Measurements from ENCODE around the gene GET4. TPM values are rescaled to one million over a fixed set of nuclear protein-coding genes. Genes with fewer than 3 reads are reported as not detected.

The GET4 gene
- total RNA-seq, 4 donors from 2014 or later: 29.8 to 50.2 (median 38.3) TPM

DNA sequence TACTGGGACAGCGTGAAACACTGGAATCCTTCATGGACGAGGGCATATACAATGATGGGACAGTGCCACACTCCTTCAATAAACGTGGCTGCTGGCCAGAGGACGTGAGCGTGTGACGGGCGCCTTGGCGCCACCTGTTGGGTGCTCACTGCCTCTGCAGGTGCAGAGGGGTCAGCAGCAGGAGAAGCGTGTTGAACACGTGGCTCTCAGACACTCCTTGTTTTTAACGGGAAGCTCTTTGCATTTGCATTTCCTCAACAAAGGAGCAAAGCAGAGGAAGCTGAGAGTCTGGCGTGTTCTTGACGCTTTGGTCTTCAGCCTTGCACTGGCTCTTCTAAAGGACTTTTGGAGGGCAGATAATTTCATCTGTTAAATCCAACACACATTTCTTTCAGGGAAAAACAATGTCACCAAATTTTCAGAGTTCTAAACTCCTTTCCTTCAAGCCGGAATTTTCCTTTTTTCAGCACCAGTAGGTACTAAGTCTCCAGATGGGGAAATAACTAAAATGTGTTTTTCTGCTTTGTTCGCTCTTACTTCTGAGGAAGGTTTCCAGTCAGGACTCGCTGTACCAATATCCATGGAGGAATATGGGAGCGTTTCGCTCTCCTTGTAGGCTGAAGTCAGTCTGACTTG, 2.9 kb upstream of the GET4 start:
- TF ChIP-seq, protein P1, sequence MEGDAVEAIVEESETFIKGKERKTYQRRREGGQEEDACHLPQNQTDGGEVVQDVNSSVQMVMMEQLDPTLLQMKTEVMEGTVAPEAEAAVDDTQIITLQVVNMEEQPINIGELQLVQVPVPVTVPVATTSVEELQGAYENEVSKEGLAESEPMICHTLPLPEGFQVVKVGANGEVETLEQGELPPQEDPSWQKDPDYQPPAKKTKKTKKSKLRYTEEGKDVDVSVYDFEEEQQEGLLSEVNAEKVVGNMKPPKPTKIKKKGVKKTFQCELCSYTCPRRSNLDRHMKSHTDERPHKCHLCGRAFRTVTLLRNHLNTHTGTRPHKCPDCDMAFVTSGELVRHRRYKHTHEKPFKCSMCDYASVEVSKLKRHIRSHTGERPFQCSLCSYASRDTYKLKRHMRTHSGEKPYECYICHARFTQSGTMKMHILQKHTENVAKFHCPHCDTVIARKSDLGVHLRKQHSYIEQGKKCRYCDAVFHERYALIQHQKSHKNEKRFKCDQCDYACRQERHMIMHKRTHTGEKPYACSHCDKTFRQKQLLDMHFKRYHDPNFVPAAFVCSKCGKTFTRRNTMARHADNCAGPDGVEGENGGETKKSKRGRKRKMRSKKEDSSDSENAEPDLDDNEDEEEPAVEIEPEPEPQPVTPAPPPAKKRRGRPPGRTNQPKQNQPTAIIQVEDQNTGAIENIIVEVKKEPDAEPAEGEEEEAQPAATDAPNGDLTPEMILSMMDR (IDR thresholded peaks at IDR 0.05): peak; percentile 81 to 95 (median 92)
- TF ChIP-seq POLR2A (IDR thresholded peaks at IDR 0.05) (no peak), EP300 (IDR thresholded peaks at IDR 0.05) (peak in 1 of 2 donors; percentile 82)
- Histone ChIP-seq H3K27ac (peak overlapping the region; percentile 3 to 73 (median 38)), H3K9me3 (no peaks in the 10 kb centered on the region), H3K4me3 (no peak overlapping the region), H3K36me3 (peaks cover 0 to 50% (median 4%) of the 10 kb centered on the region in 3 donors), H3K4me1 (peaks cover 5 to 35% (median 21%) of the 10 kb centered on the region in 4 donors), H3K27me3 (no peaks in the 10 kb centered on the region)
- WGBS, 2 donors: 29% methylated on average over 18 of the region's 18 CpGs
- peak; percentile 75 to 86 for DNase-seq (ENCODE audit: low spot score in 2 of 2)

DNA sequence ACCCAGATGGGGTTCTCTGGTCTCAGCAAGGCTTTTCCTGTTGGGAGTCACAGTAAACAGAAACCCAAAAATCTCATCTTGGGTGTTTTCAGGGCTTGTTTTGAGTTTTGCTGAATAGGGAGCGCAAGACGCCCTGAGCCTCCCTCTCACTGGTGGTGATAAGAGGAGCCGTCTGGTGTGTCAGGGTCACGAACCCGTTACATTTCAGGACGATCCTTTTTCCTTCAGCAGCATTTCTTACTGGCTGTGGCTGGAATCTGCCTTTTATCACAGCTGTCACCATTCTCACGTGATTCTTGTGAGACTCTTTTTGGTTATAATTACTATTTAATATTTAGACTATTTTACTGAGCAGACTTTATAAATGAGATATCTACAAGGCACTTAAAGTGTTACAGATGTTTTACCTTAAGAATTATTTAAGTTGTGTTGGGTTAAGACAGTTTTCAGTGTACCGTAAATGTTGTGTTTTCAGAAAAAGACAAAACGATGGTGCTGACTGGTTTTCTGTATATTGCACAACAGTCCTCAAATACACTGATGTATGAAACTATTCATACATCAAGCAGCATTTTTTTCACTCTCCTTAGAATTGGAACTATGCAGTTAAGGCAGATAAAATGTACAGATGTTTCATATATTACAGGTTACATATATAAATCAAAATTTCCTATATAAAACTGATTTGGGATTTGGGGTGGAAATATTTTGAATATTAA, 2.2 kb upstream of the GET4 start:
- TF ChIP-seq POLR2A (IDR thresholded peaks at IDR 0.05) (no peak), EP300 (IDR thresholded peaks at IDR 0.05) (no peak)
- TF ChIP-seq, protein P1 (IDR thresholded peaks at IDR 0.05): no peak
- 77% methylated on average over 9 of the region's 9 CpGs for WGBS, 2 donors
- DNase-seq (ENCODE audit: low spot score in 2 of 2): no peak
- H3K27me3 ChIP-seq: no peaks in the 10 kb centered on the region
- H3K27ac ChIP-seq: peak overlapping the region; percentile 3 to 91 (median 40)
- H3K36me3 ChIP-seq: peaks cover 0 to 46% (median 4%) of the 10 kb centered on the region in 3 donors
- H3K9me3 ChIP-seq: no peaks in the 10 kb centered on the region
- no peak overlapping the region for H3K4me3 ChIP-seq
- H3K4me1 ChIP-seq: peaks cover 5 to 42% (median 28%) of the 10 kb centered on the region in 4 donors

DNA sequence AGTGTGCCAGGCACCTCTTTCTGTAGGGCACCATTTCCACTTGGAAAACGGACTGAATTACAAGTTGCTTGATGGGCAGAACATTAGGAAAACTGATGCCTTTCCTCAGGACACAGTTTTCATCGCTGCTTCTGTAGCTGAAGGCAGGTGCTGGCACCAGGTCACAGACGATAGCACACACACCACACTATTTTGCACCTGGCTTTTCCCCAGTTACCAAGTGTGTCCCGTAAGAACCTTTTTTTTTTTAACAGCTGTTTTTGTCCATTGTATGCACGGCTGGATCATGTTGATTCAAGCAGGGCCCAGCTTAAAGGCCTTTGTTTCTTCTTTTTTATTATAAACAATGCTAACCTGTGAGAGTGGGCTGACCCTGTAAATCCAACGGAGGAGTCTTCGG, 1.3 kb upstream of the GET4 start:
- Histone ChIP-seq H3K36me3 (peaks cover 0 to 37% (median 4%) of the 10 kb centered on the region in 3 donors), H3K27ac (peak overlapping the region in 3 of 4 donors; percentile 85 to 92 (median 91)), H3K9me3 (no peaks in the 10 kb centered on the region), H3K4me3 (no peak overlapping the region), H3K4me1 (peaks cover 5 to 51% (median 31%) of the 10 kb centered on the region in 4 donors), H3K27me3 (no peaks in the 10 kb centered on the region)
- DNase-seq (ENCODE audit: low spot score in 2 of 2): no peak
- TF ChIP-seq EP300 (IDR thresholded peaks at IDR 0.05) (no peak), POLR2A (IDR thresholded peaks at IDR 0.05) (no peak)
- TF ChIP-seq, protein P1 (IDR thresholded peaks at IDR 0.05): no peak
- 66 to 70% methylated on average over 7 of the region's 7 CpGs for WGBS, 2 donors

- H3K4me1 ChIP-seq: peaks cover 5 to 56% (median 31%) of the 10 kb centered on the region in 4 donors
- DNase-seq (ENCODE audit: low spot score in 2 of 2): no peak
Observed at GRCh38 chr7:875476-876076, 778 bp upstream of the GET4 start.

More at GRCh38 chr7:875476-876076, 778 bp upstream of the GET4 start:
- Histone ChIP-seq H3K9me3 (no peaks in the 10 kb centered on the region), H3K27ac (peak overlapping the region; percentile 72 to 92 (median 88)), H3K36me3 (peaks cover 0 to 32% (median 2%) of the 10 kb centered on the region in 3 donors), H3K4me3 (peak overlapping the region; percentile 33 to 54 (median 44)), H3K27me3 (no peaks in the 10 kb centered on the region)
- no peak for TF ChIP-seq EP300 (IDR thresholded peaks at IDR 0.05)
- TF ChIP-seq POLR2A (IDR thresholded peaks at IDR 0.05): no peak
- TF ChIP-seq, protein P1 (IDR thresholded peaks at IDR 0.05): no peak
- WGBS, 2 donors: 72 to 74% methylated on average over 25 to 27 of the region's 27 CpGs
